ENCODE results near the gene FAM53A. TPM values are rescaled to one million over a fixed set of nuclear protein-coding genes. Genes with fewer than 3 reads are reported as not detected.

Gene FAM53A
- total and polyA plus RNA-seq, 2 of the 13 experiments (the other 11 are each of a cell fraction or from before 2014, with no cell fraction given): 0.48 to 1.1 TPM

DNA sequence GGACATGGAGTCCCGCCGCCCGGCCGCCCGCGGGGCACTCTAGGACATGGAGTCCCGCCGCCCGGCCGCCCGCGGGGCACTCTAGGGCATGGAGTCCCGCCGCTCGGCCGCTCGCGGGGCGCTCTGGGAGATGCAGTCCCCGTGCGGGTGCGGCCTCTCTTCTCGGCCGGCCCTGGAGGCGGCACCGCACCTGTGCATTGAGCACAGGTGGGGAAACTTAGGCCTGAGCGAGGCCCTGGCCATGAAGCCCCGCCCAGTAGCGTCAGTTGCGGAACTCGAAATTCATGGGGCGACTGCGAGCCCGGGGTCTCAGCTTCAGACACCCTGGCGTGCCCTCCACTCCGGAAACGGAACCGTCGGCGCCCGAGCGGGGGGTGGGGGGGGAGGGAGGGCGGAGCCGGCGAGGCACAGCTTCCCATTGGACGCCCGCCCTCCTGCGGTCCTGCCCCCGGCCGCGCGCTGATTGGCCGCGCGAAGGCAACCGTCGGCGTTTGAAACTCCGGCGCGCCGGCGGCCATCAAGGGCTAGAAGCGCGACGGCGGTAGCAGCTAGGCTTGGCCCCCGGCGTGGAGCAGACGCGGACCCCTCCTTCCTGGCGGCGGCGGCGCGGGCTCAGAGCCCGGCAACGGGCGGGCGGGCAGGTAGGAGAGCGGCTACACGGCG is 37.0 kb upstream of the FAM53A start, which contains the start of the genes TACC3 and TMEM129 (continued):
- TF ChIP-seq YEATS2 (CRISPR knock-in tag; IDR thresholded peaks at IDR 0.05; ENCODE audit: borderline replicate concordance) (peak; percentile 59; the same call in 1 of the 2 replicates), ZNF788 (CRISPR knock-in tag; IDR thresholded peaks at IDR 0.05; ENCODE audit: borderline replicate concordance) (peak; percentile 72; the same call in 1 of the 2 replicates), SUZ12 (IDR thresholded peaks at IDR 0.05; ENCODE audit: low read depth, low read length) (no peak), CHCHD3 (CRISPR knock-in tag; IDR thresholded peaks at IDR 0.05) (no peak), SP1 (IDR thresholded peaks at IDR 0.05) (no peak), SP1 (CRISPR knock-in tag; IDR thresholded peaks at IDR 0.05) (peak; percentile 96), BHLHE40 (IDR thresholded peaks at IDR 0.05; ENCODE audit: low read length) (peak; percentile 27; the same call in 1 of the 2 replicates), RXRA (CRISPR knock-in tag; IDR thresholded peaks at IDR 0.05) (peak; percentile 26; the same call in 1 of the 2 replicates), ZNF143 (CRISPR knock-in tag; IDR thresholded peaks at IDR 0.05) (peak; percentile 81), SSRP1 (CRISPR knock-in tag; IDR thresholded peaks at IDR 0.05) (no peak), ZNF234 (CRISPR knock-in tag; conservative IDR thresholded peaks at IDR 0.05) (no peak), ZNF878 (CRISPR knock-in tag; IDR thresholded peaks at IDR 0.05) (no peak), ZNF205 (CRISPR knock-in tag; IDR thresholded peaks at IDR 0.05) (peak; percentile 44; the same call in 1 of the 2 replicates), SOX13 (IDR thresholded peaks at IDR 0.05) (no peak), SOX13 (CRISPR knock-in tag; conservative IDR thresholded peaks at IDR 0.05 in 1 of 2, IDR thresholded peaks at IDR 0.05 in 1 of 2) (0 out of 4 replicates have a peak, but pooled peaks of 1 of the 2 experiments have one; percentile 21)
- TF ChIP-seq, protein P1, sequence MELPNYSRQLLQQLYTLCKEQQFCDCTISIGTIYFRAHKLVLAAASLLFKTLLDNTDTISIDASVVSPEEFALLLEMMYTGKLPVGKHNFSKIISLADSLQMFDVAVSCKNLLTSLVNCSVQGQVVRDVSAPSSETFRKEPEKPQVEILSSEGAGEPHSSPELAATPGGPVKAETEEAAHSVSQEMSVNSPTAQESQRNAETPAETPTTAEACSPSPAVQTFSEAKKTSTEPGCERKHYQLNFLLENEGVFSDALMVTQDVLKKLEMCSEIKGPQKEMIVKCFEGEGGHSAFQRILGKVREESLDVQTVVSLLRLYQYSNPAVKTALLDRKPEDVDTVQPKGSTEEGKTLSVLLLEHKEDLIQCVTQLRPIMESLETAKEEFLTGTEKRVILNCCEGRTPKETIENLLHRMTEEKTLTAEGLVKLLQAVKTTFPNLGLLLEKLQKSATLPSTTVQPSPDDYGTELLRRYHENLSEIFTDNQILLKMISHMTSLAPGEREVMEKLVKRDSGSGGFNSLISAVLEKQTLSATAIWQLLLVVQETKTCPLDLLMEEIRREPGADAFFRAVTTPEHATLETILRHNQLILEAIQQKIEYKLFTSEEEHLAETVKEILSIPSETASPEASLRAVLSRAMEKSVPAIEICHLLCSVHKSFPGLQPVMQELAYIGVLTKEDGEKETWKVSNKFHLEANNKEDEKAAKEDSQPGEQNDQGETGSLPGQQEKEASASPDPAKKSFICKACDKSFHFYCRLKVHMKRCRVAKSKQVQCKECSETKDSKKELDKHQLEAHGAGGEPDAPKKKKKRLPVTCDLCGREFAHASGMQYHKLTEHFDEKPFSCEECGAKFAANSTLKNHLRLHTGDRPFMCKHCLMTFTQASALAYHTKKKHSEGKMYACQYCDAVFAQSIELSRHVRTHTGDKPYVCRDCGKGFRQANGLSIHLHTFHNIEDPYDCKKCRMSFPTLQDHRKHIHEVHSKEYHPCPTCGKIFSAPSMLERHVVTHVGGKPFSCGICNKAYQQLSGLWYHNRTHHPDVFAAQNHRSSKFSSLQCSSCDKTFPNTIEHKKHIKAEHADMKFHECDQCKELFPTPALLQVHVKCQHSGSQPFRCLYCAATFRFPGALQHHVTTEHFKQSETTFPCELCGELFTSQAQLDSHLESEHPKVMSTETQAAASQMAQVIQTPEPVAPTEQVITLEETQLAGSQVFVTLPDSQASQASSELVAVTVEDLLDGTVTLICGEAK (IDR thresholded peaks at IDR 0.05): peak; percentile 48; the same call in 1 of the 2 replicates
- TF ChIP-seq, protein P1 (CRISPR knock-in tag; IDR thresholded peaks at IDR 0.05): no peak
- TF ChIP-seq, protein P2, sequence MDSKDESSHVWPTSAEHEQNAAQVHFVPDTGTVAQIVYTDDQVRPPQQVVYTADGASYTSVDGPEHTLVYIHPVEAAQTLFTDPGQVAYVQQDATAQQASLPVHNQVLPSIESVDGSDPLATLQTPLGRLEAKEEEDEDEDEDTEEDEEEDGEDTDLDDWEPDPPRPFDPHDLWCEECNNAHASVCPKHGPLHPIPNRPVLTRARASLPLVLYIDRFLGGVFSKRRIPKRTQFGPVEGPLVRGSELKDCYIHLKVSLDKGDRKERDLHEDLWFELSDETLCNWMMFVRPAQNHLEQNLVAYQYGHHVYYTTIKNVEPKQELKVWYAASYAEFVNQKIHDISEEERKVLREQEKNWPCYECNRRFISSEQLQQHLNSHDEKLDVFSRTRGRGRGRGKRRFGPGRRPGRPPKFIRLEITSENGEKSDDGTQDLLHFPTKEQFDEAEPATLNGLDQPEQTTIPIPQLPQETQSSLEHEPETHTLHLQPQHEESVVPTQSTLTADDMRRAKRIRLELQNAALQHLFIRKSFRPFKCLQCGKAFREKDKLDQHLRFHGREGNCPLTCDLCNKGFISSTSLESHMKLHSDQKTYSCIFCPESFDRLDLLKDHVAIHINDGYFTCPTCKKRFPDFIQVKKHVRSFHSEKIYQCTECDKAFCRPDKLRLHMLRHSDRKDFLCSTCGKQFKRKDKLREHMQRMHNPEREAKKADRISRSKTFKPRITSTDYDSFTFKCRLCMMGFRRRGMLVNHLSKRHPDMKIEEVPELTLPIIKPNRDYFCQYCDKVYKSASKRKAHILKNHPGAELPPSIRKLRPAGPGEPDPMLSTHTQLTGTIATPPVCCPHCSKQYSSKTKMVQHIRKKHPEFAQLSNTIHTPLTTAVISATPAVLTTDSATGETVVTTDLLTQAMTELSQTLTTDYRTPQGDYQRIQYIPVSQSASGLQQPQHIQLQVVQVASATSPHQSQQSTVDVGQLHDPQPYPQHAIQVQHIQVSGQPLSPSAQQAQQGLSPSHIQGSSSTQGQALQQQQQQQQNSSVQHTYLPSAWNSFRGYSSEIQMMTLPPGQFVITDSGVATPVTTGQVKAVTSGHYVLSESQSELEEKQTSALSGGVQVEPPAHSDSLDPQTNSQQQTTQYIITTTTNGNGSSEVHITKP (CRISPR knock-in tag; IDR thresholded peaks at IDR 0.05; ENCODE audit: low read depth): peak; percentile 84

All from HepG2 (cell line).